ENCODE data around the gene DHX9.

Gene DHX9

GRCh38 chr1:182802006-182802803, 36.9 kb upstream of the DHX9 start:
- DNase-seq (ENCODE audit: low spot score), result no peak
- in situ Hi-C loops (cut with MboI; ENCODE audit: low pct_unique_long_range_greater_than_20kb, low sequenced_read_pairs, unreplicated experiment), result no loop called here
- no peak for TF ChIP-seq CTCF (IDR thresholded peaks at IDR 0.05; ENCODE audit: extremely low read depth, insufficient read depth, missing control alignments)

- in situ Hi-C loops (cut with MboI; ENCODE audit: low pct_unique_long_range_greater_than_20kb, low sequenced_read_pairs, unreplicated experiment), result no loop called here
- TF ChIP-seq CTCF (IDR thresholded peaks at IDR 0.05; ENCODE audit: extremely low read depth, insufficient read depth, missing control alignments), result no peak
- no peak for DNase-seq (ENCODE audit: low spot score)
Measured at GRCh38 chr1:182803846-182804245, 35.3 kb upstream of the DHX9 start.

GRCh38 chr1:182806015-182806678, 33.0 kb upstream of the DHX9 start:
- TF ChIP-seq CTCF (IDR thresholded peaks at IDR 0.05; ENCODE audit: extremely low read depth, insufficient read depth, missing control alignments), result no peak
- no peak for DNase-seq (ENCODE audit: low spot score)
- in situ Hi-C loops (cut with MboI; ENCODE audit: low pct_unique_long_range_greater_than_20kb, low sequenced_read_pairs, unreplicated experiment), result no loop called here

GRCh38 chr1:182807907-182808306, 31.2 kb upstream of the DHX9 start:
- no peak for TF ChIP-seq CTCF (IDR thresholded peaks at IDR 0.05; ENCODE audit: extremely low read depth, insufficient read depth, missing control alignments)
- in situ Hi-C loops (cut with MboI; ENCODE audit: low pct_unique_long_range_greater_than_20kb, low sequenced_read_pairs, unreplicated experiment), result no loop called here
- DNase-seq (ENCODE audit: low spot score), result no peak

- no peak for TF ChIP-seq CTCF (IDR thresholded peaks at IDR 0.05; ENCODE audit: extremely low read depth, insufficient read depth, missing control alignments)
- no peak for DNase-seq (ENCODE audit: low spot score)
- in situ Hi-C loops (cut with MboI; ENCODE audit: low pct_unique_long_range_greater_than_20kb, low sequenced_read_pairs, unreplicated experiment), result no loop called here
Measured at GRCh38 chr1:182809414-182809957, 29.7 kb upstream of the DHX9 start.

GRCh38 chr1:182811975-182812722, 27.0 kb upstream of the DHX9 start:
- no peak for TF ChIP-seq CTCF (IDR thresholded peaks at IDR 0.05; ENCODE audit: extremely low read depth, insufficient read depth, missing control alignments)
- in situ Hi-C loops (cut with MboI; ENCODE audit: low pct_unique_long_range_greater_than_20kb, low sequenced_read_pairs, unreplicated experiment), result no loop called here
- no peak for DNase-seq (ENCODE audit: low spot score)

Data from GM13977 (cell line).